Stimulated activated CD4-positive, alpha-beta T cell treated with anti-CD3 and anti-CD28 coated beads, TNF-alpha, amount 100 ng/mL, for 1 hour (primary cell): ENCODE data around the gene SDR39U1.

Source experiments
- DNase-seq, 3 donors: peaks; one replicate each; pipeline ENCODE4 v3.0.0-alpha.2; 2020; ENCODE audit warnings: low read depth in 3 of 3, low spot score in 1 of 3

Gene SDR39U1

DNA sequence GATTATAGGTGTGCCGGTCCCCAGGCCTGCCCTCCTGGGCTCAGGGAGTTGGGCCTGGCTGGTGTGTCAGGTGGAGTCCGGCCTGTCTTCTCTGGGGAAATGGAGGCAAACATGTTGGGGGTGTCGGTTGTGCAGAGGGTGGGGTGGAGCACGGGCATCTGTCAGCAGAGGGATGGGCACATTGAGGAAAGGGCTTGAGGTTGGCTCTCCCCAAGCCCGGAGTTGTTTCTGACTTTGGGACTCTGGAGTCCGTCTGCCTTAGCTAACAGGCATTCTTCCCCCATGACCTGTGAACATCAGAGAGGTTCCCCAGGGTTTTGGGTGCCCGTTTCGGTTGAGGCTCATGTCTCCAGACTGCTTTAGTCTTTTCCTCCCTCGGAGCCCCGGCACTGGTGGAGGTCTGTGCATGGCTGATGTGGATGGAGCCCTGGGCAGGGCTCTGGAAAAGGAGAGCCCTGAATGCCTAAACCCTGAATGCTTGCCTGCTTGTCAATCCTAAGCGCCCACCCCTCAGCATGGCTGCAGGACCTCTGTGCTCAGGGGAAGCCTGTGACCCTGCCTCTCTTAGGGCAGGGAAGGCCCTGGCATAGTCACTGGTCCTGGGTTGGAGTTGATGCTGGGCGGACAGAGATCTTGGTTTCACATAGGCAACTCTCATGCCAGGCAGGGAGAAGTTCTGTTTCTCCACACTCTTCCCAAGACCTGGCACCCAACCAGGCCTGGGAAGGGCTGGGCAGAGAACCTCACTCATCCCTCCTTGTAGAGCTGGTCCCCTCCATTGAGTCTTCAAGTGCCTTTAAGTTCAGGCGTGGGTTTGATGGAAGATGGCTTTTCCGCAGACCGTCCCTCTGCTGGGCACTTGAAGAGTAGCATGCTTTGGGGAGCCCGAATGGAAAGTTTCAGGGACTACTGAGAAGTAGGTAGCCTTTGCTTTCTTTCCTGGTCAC lies 30.9 kb downstream of the SDR39U1 start:
- no peak for DNase-seq

DNA sequence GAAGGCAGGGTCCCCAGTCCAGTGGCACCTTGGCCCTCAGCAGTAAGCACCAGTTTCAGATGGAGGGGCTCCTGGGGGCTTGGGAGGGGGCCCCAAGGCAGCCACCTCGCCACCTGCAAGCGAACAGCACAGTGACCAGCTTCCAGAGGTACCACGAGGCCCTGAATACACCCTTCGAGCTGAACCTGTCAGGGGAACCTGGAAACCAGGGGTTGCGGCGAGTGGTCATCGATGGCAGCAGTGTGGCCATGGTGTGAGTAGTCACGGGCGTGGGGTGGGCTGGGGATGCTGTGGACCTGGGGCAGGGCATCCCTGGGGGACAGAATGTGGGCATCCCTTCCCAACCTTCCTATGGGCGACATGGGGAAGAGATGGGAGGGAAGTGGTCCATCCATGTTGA lies 32.6 kb downstream of the SDR39U1 start:
- DNase-seq, result no peak

DNA sequence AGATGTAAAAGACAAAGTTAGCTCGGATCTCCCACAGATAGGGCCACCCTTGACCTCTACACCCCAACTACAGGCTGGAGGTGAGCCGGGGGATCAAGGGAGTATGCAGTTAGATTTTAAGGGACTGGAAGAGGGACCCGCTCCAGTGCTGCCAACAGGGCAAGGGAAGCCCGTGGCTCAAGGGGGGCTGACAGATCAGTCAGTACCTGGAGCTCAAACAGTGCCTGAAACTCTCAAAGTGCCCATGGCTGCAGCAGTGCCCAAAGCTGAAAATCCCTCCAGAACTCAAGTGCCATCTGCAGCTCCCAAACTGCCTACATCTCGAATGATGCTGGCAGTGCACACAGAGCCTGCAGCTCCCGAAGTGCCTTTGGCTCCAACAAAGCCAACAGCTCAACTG lies 33.4 kb downstream of the SDR39U1 start:
- DNase-seq, result no peak

DNA sequence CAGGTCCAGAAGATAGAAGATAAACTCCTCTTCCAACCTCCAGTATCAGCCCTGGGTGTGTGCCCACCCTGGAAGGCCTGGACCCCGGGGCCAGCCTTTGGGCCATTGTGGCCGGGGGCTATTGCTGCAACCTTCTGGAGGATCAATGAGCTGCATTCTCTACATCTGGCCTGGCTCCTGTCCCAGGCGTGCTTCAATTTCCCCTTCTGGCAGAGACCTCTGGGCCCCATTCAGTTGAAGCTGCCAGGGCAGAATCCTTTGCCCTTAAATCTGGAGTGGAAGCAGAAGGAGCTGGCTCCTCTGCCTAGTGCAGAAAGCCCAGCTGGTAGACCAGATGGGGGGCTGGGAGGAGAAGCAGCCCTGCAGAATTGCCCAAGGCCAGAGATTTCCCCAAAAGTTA lies 33.8 kb downstream of the SDR39U1 start:
- DNase-seq, result no peak

DNA sequence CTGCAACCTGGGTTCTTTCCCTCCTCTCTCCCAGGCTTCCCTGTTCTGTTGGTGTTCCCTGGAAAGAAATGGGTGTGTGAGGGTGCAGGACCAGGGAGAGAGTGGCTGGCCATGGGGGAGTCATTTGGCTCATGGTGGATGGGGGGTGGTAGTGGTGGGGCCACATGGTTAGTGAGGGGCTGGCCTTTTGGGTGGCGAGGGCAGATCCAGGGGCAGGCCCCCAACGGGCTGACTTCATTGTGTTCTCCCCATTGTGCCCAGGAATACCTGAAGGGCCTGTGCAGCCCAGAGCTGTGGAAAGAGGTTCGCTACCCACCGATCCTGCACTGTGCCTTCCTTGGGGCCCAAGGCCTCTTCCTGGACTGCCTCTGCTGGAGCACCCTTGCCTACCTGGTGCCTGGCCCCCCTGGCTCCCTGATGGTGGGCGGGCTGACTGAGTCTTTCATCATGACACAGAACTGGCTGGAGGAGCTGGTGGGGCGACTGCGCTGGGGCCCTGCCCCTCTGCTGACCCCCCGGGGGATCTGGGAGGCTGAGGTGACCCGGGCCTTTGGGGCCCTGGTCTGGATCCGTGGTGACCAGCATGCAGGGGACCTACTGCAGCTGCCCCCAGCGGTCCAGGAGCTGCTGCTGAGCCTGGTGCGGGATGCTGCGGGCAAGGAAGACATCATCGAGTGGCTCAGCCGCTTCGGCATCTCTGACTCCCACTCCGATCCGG lies 34.8 kb downstream of the SDR39U1 start:
- no peak for DNase-seq

DNA sequence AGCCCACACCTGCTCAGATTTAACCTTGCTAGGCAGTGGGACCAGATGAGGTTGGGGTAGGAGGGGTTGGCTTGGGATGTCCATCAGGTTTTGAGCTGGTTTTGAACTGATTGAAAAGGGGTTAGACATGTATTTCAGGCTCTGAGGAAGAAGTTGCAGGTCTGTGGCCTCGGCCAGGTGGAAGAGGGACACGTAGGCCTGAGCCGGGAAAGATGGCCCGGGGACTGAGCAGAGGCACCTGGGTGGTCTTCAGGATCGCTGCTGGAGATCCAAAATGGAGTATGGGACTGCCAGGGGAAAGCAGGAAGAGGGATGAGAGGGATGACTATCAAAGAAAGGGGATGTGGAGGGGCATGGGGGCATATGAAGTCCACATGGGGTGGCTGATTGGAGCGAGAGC lies 36.2 kb downstream of the SDR39U1 start:
- no peak for DNase-seq

DNA sequence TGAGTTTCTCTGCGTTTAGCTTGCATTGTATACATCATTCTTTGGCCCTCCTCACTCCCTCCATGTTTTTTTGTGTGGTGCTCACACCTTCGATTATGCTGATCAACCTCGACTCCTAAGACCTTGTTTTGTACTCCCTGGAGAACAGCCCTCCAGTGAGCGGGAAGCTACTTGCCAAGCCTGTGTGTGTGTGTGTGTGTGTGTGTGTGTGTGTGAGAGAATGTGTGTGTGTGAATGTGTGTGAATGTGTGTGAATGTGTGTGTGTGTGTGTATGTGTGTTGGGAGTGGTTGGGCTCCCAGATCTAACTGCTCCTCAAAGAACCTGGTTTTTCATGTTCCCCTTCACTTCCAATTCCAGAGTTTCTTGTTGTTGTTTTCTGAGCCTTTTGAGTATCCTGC lies 37.8 kb downstream of the SDR39U1 start:
- DNase-seq, result no peak

DNA sequence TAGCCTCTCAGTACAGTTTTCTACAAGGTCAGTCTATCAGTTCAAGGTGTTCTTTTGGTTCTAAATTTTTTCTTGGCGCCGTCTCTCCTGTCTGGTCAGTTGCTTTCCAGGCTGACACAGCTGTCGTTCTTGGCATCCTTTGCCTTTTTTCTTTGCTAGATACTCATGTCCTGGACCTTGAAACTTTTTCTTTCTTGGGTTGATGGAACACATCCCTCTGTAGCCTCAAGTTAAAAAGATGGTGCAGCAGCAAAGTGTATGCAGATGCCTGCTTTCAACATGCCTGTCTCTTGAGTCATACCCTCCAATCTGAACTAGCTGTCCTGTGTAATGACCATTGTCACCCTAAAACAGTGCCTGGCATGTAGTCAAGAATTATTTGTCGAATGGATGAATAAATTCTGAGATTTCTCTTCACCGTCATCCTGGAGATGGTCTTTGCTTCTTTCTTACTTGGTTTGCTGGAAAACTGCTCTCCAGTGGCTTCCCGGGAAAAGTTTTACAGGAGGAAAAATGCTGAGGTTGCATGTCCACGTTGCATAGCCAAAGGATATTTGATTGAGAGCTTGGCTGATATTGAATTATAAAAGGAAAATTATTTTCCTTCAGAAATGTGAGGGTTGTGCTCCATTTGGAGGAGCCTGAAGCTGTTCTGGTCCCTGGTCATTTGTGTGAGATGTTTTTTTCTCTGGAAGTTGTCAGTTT lies 39.1 kb downstream of the SDR39U1 start:
- no peak for DNase-seq

DNA sequence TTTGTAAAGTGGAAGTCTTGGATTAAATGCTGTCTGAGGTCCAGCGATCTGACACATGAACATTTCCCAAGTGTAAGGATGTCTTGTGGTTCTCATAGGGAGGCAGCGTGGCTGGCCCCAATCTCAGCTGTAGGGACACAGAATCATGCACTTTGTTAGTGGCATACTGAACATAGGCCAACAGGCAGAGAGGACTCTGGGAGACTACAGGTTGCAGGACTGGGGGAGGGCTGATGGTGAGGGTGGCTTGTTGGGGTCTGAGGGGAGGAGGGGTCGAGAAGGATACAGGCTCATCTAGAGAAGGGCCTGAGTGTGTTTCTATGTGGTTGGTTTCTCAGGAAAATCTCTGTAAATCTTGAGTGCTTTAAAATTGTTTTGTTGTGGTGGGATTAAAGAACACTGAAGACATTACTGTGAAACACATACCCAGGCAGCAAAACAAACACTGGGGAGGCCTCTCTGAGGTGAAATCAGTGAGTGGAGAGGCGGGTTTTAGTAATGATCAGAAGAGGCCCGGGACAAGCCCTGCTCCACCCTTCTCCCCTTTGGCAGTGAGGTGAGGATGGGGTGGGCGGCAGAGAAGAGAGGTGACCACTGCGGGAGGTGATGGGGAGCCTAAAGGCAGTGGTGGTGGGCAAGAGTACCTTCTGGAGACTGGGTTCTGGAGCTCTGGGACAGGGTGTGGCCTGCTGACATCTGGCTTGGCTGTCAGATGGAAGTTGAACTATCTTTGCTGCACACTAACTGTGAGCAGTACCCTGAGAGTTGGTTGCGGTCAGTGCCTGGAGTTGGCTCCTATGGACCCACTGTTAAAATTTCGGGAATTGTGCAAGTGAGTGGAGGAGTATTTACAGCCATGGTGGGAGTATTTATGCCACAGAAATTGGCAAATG lies 40.5 kb downstream of the SDR39U1 start:
- DNase-seq, result no peak

DNA sequence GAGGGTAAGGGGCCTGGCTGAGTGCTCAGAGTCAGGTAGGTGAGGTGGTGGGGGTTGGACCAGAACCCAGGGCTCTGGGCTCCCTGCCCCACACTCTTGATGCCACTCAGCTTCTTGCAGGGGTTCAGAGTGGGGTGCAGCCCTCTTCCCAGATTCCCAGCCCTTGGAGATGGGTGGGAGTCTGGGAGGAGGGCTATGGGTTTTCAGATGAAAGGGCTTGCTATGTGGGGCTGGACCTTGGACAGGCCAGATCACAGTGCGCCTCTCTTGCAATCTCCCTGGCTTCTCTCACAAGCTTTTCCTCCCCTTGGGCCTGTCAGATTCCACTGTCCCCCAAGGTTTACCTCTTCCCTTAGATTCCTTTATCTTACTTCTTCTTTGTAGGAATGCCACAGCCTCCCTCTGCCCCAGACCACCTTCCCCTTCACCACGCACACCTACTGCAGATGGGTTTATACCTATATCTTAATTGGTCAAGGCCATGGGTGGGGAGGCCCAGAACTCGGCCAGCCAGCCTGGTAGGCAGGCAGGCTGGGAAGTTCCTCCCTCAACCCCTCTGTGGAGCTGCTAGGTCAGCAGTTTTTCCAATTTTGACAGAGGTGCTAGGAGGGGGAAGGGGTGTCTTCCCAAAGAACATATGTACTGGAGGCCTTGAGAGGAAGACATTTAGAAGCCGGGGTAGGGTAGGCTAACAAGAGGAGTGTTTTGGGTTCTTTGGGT lies 42.4 kb downstream of the SDR39U1 start:
- DNase-seq, result no peak

DNA sequence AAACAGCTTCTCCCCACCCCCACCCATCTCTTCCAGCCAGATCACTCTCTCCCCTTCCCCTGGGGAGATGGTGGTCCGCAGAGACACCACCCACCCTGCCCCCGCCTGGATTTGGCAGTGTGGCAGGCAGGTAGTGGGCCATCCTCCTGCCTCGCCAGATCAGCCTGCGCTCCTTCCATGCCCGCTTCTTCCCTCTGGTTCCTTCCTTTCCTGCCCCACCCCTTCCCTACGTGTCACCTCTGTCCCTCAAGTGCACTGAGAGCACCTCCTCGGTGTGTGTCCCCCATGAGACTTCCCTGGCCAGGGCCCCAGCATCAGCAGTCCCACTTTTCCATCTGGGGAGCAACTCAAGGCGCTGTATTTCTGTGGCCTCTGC lies 43.1 kb downstream of the SDR39U1 start:
- DNase-seq, result no peak

DNA sequence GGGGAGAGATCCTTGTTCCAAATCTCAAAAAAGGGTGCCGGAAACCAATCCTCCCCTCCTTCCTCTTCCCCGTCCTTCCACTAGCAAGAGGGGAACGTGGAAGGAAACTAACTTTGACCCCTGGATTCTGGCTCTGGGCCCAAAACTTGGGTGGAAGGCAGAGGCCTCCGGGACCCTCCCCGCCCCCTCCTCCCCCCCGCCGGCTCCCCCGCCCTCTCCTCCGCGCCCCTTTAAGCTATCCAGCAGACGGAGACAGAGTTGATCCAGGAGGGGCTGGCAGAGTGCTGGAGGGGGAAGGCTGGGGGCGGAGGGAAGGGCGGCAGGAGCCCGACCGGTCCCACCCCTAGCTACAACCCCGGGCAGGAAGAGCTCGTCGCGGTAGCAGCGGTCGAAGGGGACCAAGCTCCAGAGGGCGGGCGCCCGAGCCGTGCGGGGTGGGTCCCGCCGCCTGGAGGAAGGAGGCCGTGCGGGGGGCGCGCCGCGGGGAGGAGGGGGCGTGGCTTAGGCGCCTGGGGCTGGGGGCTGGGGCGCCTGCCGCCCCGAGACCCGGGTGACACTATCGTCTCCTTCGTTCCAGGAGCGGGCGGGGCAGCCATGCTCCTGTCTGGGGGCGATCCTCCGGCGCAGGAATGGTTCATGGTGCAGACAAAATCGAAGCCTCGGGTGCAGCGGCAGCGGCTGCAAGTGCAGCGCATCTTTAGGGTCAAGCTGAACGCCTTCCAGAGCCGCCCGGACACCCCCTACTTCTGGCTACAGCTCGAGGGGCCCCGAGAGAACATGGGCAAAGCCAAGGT lies 43.7 kb downstream of the SDR39U1 start, which contains the start of gene NYNRIN:
Gene NYNRIN, plus strand, starts transcription at position 351 of the 794 bp plus-strand sequence. Its CDS starts 244 bp downstream, at position 595.
- peak in 1 of 3 donors; percentile 2 for DNase-seq

DNA sequence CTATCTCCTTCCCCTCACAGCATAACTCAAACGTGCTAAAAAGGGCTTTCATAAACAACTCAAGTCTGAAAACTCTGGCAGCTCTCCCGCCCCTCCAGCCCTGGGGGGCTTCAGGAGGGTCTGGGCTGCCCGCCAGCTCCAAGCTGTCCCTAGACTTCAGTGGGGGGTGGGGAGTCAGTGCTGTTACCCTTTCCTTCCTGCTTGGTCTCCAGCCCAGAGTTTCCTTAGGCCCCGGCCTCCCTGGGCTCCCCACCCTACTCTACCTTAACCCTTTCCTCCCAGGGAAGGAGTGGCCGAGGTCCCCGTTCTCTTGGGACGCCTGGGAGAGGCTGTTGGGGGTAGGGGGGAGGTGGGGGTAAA lies 44.3 kb downstream of the SDR39U1 start:
- DNase-seq, result no peak

DNA sequence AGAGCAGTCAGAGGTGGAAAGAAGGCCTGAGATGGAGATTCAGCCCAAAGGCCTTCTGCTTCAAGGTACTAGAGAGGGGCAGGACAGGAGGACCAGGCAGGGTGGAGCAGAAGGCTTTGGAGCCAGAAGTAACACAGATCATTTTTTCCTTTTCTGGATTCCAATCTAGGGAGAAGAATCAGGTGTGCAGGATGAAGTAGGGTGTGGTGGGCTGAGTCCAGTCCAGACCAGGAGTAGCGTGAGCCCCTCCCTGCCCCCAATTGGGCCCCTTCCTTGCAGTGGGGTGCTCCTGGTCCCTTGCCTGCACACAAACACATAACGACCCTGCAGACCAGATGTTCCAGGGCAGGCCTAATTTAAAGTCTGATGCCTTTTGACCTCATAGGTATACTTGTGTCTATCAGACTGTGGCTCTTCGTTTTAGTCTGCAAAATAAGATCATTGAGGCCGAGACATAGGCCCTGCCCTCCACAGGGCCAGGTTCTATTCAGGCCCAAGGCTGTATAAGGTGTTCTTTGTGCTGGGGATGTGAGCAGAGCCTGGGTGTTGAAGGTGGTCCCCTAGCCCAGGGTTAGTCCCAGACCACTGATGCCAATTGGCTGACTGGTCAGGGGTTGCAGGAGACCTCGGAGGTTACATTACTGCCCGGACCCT lies 44.8 kb downstream of the SDR39U1 start:
- DNase-seq, result no peak

DNA sequence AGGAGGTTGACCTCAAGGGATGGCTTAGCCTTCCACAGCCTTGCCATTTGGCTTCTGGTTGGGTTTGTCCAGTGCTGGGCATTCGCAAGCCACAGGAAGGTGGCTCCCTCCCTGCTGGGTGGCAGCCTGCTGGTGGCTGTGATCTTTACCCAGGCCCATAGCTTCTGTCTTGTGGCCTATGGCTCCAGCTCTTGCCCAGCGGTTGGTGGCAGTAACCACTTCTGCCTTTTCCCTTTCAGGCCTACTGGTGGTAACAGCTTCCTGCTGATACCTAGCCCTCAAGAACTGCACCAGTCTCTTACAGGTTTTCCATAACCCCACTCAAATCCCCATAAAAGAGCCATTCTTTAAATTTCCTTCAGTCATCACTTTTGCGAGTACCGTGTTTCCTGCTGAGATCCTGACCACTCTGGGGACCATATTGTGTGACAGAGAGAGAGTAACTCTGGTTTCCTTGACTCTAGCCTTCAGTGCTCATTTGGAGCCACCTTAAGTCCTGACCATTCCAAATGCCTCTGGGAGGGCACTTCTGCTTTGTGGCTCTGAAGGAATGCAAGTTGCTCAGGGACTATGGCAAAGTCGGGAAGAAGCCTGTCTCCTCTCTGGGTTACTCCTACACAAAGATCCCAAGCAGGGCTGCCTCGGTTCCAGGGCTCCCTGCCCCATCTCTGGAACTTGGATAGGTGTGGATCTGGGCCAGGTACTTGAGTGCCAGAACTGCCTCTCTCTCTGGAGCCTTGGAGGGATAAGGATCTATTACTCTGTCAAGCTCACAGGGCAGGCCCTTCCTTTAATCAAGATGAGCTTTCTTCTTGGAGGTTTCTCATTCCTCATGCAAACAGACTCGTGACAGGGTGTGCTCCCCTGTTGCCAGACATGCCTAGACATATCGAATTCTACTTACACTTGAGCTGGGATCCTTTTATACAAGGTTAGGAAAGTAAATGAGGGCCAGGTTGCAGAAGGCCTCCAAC lies 46.7 kb downstream of the SDR39U1 start:
- DNase-seq, result no peak

DNA sequence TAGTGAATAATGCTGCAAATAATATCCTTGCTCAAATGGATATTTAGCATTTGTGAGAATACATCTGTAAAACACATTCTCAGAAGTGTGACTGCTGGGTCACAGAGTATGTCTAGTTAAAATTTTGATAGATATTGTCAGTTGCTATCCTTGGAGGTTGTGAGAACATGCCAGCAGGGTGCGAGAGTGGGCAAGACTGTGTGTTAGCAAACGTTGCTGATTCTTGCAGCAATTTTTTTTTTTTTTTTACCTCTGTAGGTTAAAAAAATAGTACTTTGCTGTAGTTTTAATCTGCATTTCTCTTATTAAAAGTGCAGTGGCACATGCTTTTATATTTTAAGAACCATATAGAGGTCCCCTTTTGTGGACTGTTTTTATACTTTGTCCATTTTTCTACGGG lies 48.3 kb downstream of the SDR39U1 start:
- no peak for DNase-seq

DNA sequence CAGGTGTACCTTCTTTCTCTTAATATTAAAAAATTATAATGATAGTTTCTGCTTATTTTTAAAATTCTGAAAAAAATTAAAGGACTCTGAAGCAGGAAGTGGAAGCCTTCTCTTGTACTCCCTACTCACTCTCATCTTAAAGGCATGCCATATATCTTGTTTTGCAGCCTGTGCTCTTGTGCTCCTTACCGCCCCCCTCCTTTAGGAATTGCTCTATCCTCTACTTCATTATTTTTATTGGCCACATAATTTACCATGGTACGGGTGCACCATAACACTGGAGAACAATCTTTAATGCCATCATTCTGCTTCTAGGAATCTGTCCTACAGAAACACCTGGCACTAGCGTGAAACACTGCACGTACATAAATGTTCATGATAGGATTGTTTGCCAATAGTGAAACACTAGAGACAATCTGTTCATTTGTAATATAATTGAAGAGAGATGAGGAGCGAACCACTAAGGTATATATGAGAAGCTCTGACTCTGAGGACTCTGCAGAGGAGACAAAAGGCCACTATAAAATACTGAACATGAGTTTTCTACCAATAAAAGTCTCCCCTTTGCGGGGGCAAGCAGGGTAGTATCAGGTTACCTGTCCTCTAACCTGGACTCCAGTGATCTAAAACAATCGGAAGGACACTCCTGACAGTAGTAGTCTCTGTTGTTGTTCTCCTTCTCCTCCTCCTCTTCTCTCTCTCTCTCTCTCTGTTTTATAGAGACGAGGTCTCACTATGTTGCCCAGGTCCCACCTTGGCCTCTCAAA lies 50.1 kb downstream of the SDR39U1 start:
- no peak for DNase-seq
